Ishikawa (cell line): ENCODE measurements around the gene TANC1.

Experiments used
- CEBPB ChIP-seq: IDR thresholded peaks from 2 replicates; pipeline ENCODE4 v1.6.1; 2012
- CREB1 ChIP-seq: IDR thresholded peaks from 2 replicates; pipeline ENCODE4 v1.6.1; 2012; ENCODE audit warnings: low read depth
- EGR1 ChIP-seq: IDR thresholded peaks from 2 replicates; pipeline ENCODE4 v1.6.1; 2012
- EP300 ChIP-seq: IDR thresholded peaks from 2 replicates; pipeline ENCODE4 v1.6.1; 2012; ENCODE audit warnings: borderline replicate concordance
- FOXM1 ChIP-seq: IDR thresholded peaks from 2 replicates; pipeline ENCODE4 v1.6.1; 2012; ENCODE audit warnings: low read depth, borderline replicate concordance
- NFIC ChIP-seq: IDR thresholded peaks from 2 replicates; pipeline ENCODE4 v1.6.1; 2012
- RAD21 ChIP-seq: IDR thresholded peaks from 2 replicates; pipeline ENCODE4 v1.6.1; 2012; ENCODE audit warnings: low read depth
- TAF1 ChIP-seq: IDR thresholded peaks from 2 replicates; pipeline ENCODE4 v1.6.1; 2012; ENCODE audit warnings: low read depth, mild to moderate bottlenecking
- TCF12 ChIP-seq: IDR thresholded peaks from 2 replicates; pipeline ENCODE4 v1.6.1; 2012; ENCODE audit warnings: low read depth
- TEAD4 ChIP-seq: IDR thresholded peaks from 2 replicates; pipeline ENCODE4 v1.6.1; 2012
- YY1 ChIP-seq: IDR thresholded peaks from 2 replicates; pipeline ENCODE4 v1.6.1; 2012; ENCODE audit warnings: low read depth
- ZBTB7A ChIP-seq: IDR thresholded peaks from 2 replicates; pipeline ENCODE4 v1.6.1; 2012; ENCODE audit warnings: low read depth
- TF ChIP-seq, protein P1 (sequence below): IDR thresholded peaks from 2 replicates; pipeline ENCODE4 v1.6.1; 2012; ENCODE audit warnings: low read depth, mild to moderate bottlenecking
- TF ChIP-seq, protein P2 (sequence below): IDR thresholded peaks from 2 replicates; pipeline ENCODE4 v1.6.1; 2012
- TF ChIP-seq, protein P3 (sequence below): IDR thresholded peaks from 2 replicates; pipeline ENCODE4 v1.6.1; 2012

The TANC1 gene

DNA sequence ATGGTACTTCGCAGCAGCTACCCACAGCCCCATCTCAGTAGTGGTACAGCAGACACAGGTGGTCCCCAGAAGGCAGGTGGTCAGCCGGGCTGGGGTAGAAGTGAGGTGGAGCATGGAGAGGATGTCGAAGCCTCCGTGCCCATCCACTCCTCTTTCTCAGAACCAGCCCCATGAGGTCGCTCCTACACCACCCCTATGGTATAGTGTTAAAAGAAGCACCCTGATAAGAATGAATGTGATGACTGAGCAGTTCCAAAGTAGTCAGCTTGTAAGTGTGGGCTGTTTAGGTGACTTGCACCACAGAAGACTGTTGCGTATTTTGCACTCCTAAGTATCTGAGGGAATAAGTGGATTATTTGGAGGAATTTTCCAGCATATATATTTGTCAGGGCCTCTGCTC is 206.7 kb downstream of the TANC1 start:
- TF ChIP-seq, protein P1, sequence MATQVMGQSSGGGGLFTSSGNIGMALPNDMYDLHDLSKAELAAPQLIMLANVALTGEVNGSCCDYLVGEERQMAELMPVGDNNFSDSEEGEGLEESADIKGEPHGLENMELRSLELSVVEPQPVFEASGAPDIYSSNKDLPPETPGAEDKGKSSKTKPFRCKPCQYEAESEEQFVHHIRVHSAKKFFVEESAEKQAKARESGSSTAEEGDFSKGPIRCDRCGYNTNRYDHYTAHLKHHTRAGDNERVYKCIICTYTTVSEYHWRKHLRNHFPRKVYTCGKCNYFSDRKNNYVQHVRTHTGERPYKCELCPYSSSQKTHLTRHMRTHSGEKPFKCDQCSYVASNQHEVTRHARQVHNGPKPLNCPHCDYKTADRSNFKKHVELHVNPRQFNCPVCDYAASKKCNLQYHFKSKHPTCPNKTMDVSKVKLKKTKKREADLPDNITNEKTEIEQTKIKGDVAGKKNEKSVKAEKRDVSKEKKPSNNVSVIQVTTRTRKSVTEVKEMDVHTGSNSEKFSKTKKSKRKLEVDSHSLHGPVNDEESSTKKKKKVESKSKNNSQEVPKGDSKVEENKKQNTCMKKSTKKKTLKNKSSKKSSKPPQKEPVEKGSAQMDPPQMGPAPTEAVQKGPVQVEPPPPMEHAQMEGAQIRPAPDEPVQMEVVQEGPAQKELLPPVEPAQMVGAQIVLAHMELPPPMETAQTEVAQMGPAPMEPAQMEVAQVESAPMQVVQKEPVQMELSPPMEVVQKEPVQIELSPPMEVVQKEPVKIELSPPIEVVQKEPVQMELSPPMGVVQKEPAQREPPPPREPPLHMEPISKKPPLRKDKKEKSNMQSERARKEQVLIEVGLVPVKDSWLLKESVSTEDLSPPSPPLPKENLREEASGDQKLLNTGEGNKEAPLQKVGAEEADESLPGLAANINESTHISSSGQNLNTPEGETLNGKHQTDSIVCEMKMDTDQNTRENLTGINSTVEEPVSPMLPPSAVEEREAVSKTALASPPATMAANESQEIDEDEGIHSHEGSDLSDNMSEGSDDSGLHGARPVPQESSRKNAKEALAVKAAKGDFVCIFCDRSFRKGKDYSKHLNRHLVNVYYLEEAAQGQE, result no peak
- TF ChIP-seq EP300, result no peak
- no peak for TF ChIP-seq RAD21
- TF ChIP-seq, protein P2, sequence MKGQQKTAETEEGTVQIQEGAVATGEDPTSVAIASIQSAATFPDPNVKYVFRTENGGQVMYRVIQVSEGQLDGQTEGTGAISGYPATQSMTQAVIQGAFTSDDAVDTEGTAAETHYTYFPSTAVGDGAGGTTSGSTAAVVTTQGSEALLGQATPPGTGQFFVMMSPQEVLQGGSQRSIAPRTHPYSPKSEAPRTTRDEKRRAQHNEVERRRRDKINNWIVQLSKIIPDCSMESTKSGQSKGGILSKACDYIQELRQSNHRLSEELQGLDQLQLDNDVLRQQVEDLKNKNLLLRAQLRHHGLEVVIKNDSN, result no peak
- no peak for TF ChIP-seq NFIC
- TF ChIP-seq TAF1, result no peak
- TF ChIP-seq, protein P3, sequence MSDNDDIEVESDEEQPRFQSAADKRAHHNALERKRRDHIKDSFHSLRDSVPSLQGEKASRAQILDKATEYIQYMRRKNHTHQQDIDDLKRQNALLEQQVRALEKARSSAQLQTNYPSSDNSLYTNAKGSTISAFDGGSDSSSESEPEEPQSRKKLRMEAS, result no peak
- no peak for TF ChIP-seq ZBTB7A
- no peak for TF ChIP-seq FOXM1
- no peak for TF ChIP-seq EGR1
- TF ChIP-seq TEAD4, result no peak
- no peak for TF ChIP-seq YY1
- TF ChIP-seq CREB1, result no peak
- TF ChIP-seq CEBPB, result no peak
- TF ChIP-seq TCF12, result no peak

DNA sequence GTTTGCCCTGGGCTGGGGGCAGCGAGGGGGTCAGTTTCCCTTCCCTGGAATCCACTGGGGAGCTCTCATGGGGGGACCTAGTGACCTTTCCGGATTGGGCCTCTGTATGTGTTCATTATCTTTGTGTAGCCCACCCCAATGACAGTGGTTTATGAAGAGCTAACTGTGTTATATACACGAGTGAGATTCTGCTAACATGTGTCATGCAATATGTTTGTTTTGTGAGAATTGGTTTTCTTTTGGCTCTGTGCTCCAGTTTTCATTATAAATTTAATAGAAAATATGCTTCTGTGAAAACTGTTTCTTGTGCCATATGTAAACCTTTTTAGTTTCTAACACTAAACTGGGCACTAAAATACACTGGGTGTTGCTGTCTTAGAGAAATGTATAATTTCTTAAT is 207.5 kb downstream of the TANC1 start:
- TF ChIP-seq RAD21 (no peak), ZBTB7A (no peak), NFIC (no peak), TAF1 (no peak), CEBPB (no peak), FOXM1 (no peak), YY1 (no peak), TCF12 (no peak), TEAD4 (no peak), EP300 (no peak), EGR1 (no peak)
- TF ChIP-seq, protein P2, result no peak
- TF ChIP-seq, protein P3, result no peak
- TF ChIP-seq, protein P1, result no peak

DNA sequence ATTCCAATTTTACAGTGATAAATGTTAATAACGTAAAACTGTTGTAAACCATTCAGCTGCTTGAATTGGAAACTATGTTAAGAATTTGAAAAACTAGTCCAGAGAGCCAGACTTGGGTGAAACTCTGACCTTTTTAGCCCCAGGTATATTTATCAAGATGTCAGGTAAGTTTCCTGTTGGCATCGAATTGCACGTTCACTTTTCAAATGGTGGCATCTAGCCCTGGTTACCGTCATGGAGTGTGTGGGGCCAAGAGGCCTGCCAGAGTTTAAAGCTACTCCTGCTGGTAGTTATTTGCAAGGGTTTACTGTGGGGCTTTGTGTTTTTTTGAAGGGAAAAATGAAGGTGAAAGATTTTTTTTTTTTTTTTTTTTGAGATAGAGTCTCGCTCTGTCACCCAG is 208.1 kb downstream of the TANC1 start:
- TF ChIP-seq TCF12 (peak; percentile 80), CREB1 (peak; percentile 12; the same call in 1 of the 2 replicates), NFIC (peak; percentile 73), RAD21 (0 out of 2 replicates have a peak, but pooled peaks have one; percentile 14), EP300 (peak; percentile 87), FOXM1 (peak; percentile 86), TEAD4 (peak; percentile 76), YY1 (peak; percentile 65), ZBTB7A (no peak), TAF1 (no peak)
- TF ChIP-seq, protein P1, result no peak
- TF ChIP-seq, protein P3, result 0 out of 2 replicates have a peak, but pooled peaks have one; percentile 36
- TF ChIP-seq, protein P2, result no peak

DNA sequence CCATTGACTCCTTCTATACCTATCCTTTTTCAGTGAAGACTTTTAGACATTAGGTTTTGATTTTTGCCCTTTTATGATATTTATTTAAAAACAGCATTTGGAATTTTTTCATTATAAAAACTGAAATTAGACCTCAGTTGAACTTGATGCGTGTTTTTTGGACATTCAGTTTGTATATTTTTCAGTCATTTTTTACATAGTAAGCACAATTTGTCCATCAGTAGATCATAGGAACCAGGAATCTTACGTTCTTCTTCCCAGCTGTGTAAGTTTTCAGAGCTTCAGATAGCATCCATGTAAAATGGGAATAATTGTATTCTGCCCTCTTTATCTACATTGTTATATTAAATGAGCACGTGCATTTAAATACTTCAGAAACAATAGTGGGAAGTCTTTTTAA is 208.9 kb downstream of the TANC1 start:
- TF ChIP-seq, protein P1, result no peak
- no peak for TF ChIP-seq YY1
- no peak for TF ChIP-seq EP300
- TF ChIP-seq ZBTB7A, result no peak
- TF ChIP-seq FOXM1, result no peak
- TF ChIP-seq CREB1, result no peak
- TF ChIP-seq, protein P3, result no peak
- no peak for TF ChIP-seq EGR1
- no peak for TF ChIP-seq TAF1
- TF ChIP-seq TEAD4, result no peak
- TF ChIP-seq TCF12, result no peak
- no peak for TF ChIP-seq CEBPB
- no peak for TF ChIP-seq NFIC
